Esophagus mucosa (tissue), 1 donor: ENCODE results near the gene C14orf132. TPM values are rescaled to one million over a fixed set of nuclear protein-coding genes. Genes with fewer than 3 reads are reported as not detected.

Source experiments
- ATAC-seq: fragments of 200-7000 bp; cut with Tn5 transposase; one replicate; pipeline ENCODE4 v1.9.1; 2020
- total RNA-seq: library from RNA; stranded (reverse); gene quantifications from one replicate; pipeline ENCODE4 v1.2.4, GENCODE V29; 2023
- donor health status: DM: yes; HTN: yes; CAD: no.

Gene C14orf132
- total RNA-seq, 1 donor from 2014 or later: 3.7 TPM

DNA sequence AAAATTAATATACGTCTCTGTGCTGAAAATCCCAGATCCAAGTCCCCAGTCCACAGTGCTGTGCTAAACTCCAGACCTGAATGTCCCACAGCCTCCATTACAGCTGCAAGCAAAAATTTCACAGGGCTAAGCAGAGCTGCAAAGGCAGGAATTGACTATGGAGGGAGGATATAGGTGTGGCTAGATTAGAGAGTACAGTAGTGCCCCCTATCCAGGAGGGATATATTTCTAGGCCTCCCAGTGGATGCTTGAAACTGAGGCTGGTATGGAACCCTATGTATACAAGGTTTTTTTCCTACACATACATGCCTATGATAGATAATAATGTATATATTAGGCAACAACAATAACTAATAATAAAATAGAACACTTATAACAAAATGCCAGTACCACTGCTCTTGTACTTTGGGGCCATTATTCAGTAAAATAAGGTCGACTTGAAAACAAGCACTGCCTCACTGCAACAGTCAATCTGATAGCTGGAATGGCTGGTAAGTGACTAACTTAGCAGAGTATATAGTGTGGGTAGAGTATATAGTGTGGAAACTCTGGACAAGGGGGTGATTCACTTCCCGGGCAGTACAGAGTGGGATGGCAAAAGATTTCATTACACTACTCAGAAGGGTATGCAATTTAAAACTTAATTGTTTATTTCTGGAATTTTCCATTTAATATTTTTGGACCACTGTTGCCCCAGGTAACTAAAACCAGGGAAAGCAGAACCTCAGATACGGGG lies 82.7 kb downstream of the C14orf132 start:
- no peak for ATAC-seq

DNA sequence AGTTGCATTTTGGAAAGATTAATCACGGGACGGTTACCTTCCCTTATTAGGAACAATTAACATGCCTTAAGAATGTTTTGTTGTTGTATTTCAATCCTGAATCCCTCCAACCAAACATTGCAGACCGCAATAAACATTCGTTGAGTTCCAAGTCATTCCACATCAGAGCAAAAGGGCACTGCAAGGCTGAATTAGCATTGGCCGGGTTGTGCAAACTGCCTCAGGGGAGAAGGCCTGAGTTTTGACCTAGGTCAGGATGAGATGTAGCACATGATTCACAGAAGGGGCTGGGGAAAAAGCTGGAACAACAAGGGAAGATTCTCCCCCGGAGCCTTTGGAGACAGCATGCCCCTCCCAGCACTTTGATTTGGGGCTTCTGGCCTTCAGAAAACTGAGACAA lies 83.3 kb downstream of the C14orf132 start:
- ATAC-seq: no peak

DNA sequence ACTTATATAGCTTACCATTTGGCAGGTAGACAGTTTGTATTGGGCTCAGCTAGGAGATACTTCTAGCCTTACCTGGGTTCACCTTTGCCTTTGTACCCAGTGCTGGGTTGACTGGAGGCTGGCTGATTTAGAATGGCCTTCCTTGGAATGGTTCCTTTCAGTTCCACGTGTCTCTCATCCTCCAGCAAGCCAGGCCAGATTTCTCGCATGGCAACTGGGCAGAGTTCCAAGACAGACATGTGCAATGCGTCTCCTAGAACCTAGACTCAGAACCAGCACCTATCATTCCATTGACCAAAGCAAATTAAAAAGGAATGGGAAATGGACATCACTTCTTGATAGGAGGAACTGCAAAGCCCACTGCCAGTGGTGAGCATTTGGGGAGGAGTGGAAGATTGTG lies 86.4 kb downstream of the C14orf132 start:
- no peak for ATAC-seq

DNA sequence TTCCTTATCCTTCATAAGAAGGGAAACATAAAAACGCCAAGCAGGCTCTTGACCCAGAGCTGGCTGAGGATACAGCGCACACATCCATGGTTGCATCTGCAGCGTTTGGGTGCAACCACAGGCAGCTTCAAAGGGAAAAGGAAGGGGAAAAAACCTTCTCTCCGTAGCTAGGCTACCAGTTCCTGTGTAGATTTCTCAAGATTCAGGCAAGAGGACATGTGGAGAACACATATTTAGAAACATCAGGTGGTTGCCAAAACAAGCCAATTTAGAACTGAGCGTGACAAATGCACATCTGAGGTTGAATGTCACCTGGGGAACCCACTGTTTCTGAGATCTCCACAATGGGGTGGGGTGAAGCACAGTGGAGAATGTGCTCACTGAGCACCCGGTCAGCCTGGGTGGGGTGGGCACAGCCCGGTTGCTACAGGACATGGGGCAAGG lies 87.2 kb downstream of the C14orf132 start:
- peak; percentile 24 for ATAC-seq

DNA sequence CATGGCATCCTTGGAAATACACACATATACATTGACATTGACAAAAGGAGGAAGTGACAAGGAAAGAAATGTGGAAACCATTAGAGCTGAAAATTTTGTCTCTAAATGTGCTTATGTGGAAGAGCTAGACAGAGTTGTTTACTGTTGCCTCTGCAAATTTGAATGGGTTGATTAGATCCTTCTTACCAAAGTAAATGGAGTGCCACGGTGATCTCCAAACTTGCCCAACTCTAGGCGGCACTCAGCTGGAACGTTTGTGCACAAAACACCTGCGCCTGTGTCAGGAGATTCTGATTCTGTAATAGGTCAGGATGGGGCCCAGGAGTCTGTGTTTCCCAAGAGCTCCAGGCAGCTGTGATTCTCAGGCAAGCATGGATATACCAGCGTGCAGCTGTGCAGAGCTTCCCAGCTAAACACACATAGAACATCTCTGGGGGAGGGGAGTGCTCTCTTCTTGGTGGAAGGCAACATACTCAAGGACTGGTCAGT lies 87.7 kb downstream of the C14orf132 start:
- ATAC-seq: no peak

DNA sequence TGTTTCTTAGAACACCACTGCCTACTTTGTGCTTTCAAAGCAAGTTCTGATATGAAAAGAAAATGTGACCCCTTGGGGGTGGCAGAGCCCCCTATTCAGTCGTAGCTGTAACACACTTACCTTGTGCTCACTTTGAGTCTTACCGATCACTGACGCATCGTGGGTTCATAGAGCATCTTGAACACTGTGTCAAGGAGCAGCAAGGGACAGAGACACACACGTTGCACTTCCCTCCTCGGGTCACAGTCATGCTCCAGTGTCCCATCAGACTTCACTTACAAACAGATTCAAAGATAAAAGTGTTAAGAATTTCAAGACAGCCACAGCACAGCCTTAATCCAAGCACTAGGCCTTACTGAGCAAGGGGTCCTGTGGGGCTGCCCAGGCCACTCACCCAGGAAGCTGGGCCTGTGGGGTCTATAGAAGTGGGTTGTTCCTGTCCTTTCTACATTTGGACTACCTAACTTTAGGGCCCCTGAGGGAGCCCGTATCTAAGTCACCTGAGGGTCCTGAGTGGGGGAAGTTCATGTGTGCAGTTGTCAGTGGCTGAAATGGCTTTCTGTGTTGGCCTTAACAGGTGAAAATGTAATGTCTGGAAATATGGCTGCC lies 90.1 kb downstream of the C14orf132 start:
- no peak for ATAC-seq

DNA sequence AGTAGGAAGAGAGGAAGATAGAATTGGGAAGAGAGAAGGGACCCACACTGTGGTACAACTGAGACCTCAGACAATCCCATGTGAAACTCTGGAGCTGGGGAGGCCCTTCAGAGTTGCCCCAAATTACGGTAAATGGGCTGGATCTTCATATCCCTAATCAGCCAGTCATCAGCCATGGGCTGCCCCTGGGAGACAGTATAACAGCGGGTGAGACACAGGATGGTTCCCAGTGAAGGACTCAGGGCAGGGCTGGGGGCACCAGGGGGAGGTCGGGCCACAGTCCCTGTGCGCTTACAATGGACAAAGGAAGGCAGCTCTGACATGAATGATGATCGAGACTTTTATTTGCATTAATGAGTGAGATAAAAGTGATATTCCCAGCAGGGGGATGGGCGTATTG lies 91.2 kb downstream of the C14orf132 start:
- no peak for ATAC-seq

DNA sequence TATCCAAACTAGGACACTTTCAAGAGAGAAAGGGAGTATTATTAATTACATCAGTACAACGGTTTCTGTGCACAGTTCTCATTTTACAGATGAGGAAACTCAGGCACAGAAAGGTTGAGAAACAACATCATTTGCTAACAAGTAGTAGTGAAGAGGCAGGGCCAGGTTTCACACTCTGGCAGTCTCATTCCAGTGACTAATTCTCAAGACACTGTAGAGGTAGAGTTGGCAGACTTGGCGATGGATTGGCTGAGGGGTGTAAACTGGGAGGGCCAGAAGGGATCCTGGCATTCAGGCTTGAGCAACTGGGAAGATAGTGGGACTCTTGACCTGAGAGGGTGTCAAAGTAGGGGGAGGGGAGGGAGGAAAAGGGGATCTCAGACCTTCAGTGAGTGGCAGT lies 91.7 kb downstream of the C14orf132 start:
- peak; percentile 48 for ATAC-seq

DNA sequence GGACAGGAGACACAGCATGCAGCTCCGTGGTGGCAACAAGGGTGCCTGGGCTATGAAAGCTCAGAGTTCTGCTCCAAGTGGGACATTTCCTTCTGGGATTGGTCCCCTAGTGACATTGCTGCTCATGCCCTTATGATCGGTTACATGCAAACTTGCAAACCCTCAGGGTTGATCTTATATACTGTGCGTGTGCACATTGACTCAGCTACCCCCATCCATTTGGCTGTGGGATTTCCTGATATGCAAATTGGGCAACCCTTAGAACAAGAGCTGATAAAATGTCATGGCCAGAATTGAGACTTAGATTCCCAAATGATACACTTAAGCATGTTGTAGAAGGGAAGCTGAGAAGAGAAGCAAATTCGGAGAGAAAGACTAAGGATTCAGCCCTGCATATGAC lies 92.7 kb downstream of the C14orf132 start:
- ATAC-seq: no peak

DNA sequence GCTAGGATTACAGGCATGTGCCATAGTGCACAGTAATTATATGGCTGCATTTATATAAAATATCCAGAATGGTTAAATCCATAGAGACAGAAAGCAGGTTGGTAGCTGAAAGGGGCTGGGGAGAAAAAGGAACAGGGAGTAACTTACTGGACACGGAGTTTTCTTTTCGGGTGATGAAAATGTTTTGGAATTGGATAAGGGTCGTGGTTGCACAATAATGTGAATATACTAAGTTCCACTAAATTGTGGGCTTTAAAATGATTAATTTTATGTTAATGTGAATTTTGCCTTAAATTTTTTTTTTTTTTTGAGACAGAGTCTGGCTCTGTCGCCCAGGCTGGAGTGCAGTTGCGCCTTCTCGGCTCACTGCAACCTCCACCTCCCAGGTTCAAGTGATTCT lies 95.3 kb downstream of the C14orf132 start:
- no peak for ATAC-seq

DNA sequence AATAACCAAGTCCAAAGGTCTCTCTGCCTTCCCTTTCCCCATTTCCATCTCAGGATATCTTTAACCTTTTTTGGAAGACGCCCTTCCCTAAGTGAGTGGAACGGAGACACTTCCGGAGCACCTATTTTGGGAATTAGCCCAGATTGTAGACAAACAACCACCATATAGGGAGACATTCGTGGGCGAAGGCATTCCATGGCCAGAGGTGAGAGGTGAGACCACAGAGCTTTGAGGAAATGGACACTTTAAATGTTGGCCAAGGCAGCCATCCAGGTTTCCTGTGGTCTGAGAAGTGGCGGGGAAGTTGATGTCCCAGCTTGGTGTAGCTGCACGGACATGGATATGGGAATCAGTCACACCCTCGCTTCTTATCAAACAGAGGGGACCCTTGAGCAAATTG lies 96.1 kb downstream of the C14orf132 start:
- ATAC-seq: peak; percentile 54

DNA sequence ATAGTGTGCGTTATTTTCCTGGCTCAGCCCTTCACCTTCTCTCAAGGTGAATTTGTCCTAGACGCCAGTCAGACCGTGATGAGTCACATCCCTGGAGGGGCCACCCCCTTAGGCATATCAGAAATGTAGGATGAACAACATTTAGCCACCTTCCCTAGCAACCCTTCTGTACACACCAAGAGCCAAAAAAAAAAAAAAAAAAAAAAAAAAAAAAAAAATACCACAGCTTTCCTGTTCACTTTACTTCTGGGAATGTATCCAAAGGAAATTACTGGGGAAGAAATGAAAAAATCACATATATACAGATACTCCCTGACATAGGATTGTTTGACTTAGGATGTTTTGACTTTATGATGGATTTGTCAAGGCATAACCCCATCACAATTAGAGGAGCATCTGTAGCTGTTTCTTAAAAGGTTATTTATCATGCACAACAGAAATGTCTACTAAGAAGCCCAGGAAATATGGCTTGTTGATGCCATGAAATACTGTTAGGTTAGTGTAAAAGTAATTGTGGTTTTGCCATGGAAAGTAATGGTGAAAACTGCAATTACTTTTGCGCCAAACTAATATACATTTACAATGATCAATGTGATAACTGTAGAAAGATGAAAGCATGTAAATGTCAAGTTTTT lies 97.3 kb downstream of the C14orf132 start:
- no peak for ATAC-seq

DNA sequence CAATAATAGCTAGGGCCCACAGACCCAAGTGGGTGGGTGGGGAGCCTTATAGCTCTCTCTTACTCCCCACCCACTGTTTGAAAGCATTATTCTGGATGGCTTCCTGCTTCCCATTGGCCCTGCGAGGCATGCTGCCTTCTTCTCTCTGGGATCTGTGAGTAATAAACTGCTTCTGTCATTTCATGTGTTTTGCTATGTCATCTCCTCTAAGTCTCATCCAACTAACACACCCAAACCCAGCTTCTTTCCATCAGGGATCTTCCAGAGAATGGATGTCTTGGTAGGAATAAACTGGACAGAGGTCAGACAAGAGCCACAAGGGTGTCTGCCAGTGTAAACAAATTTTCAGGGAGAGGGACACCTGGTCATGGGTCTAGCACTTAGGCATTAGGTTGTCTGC lies 99.1 kb downstream of the C14orf132 start:
- no peak for ATAC-seq

DNA sequence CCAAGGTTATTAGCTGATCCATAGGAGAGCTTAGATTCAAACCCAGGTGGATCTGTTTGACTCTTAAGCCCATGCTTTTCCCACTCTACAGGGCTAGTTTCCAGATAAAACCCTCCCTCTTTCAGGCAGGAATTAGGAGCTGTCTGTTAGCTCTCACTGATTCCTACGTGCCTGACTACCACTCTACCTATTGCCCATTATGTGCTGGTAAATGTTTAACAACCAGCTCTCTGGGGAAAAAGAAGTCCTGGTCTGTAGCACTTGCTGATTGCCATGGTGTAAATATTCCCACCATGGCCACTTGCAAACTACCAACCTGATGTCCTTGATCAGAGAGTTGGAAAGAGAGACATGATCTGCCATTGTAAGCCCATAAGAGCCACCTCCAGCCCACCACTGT lies 100.0 kb downstream of the C14orf132 start:
- ATAC-seq: no peak

DNA sequence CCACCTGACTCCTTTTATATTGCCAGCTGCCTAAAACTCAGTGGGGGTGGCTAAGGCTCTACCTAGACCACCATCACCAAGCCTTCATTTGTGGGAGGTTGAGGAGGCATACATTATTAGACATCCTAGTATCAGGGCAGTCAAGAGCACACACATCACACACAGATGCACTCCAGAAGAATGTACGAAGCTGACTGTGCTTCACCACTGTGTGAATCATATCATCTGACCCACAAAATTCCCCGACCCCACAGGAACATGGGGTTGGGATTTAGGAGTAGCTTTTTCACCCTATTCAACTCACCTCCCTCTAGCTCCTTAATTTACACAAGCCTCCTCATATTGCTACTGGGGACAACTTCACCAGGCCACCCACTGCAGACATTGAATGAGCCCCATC lies 100.7 kb downstream of the C14orf132 start:
- ATAC-seq: no peak

DNA sequence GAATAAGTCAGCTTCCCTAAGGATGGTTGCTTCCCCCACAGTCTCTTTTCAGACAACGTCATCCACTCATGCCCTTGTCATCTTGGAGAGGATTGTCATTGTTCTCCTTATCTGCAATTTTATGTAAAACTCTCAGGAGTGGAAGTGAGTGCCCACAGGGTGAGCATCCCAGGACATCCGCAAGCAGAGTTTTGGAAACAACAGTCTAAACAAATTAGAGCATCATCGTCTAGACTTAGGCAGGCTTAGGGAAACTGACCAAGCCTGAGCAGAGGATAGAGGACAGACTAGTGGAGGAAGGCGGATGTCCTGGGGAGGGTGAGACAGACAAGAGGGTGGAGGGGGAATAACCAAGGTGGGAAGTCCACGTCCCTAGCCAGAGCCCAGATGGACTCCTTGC lies 101.8 kb downstream of the C14orf132 start:
- no peak for ATAC-seq

Other genes starting within 250 kb of the C14orf132 start
- not detected for gene TUNAR, start 162.5 kb upstream of the C14orf132 start, total RNA-seq
- 22.1 TPM for gene BDKRB2, start 165.5 kb downstream of the C14orf132 start, total RNA-seq
- gene BDKRB1, start 216.8 kb downstream of the C14orf132 start, total RNA-seq: 6.1 TPM